RWPE2 (cell line): ENCODE results near the gene CEP57L1.
A peak's percentile ranks its signal among the peaks of the same experiment; 100 is the strongest.

Experiments used
- ATAC-seq: fragments of 200-7000 bp; cut with Tn5 transposase; 3 replicates; pipeline ENCODE4 v1.9.1; 2021; ENCODE audit warnings: low read depth
- DNase-seq: peaks from one replicate; pipeline ENCODE4 v3.0.0-alpha.2; 2020; ENCODE audit warnings: low spot score
- H3K27ac ChIP-seq: fragments of 450-650 bp; 2 replicates; pipeline ENCODE4 v1.5.1; 2017; ENCODE audit warnings: mild to moderate bottlenecking; ENCODE audit not compliant: poor library complexity, severe bottlenecking
- H3K27me3 ChIP-seq: fragments of 250-450 bp; sonication (Bioruptor Pico); 2 replicates; pipeline ENCODE4 v1.5.1; 2021; ENCODE audit warnings: mild to moderate bottlenecking, moderate library complexity; ENCODE audit not compliant: insufficient read depth, poor library complexity, severe bottlenecking
- H3K36me3 ChIP-seq: fragments of 250-450 bp; sonication (Bioruptor Pico); 2 replicates; pipeline ENCODE4 v1.5.1; 2020; ENCODE audit warnings: low read depth, mild to moderate bottlenecking, moderate library complexity
- H3K4me1 ChIP-seq: fragments of 250-450 bp; sonication (Bioruptor Pico); 2 replicates; pipeline ENCODE4 v1.5.1; 2021; ENCODE audit warnings: mild to moderate bottlenecking, moderate library complexity; ENCODE audit not compliant: insufficient read depth, poor library complexity, severe bottlenecking
- H3K4me3 ChIP-seq: fragments of 250-450 bp; sonication (Bioruptor Pico); 2 replicates; pipeline ENCODE4 v1.5.1; 2021; ENCODE audit warnings: mild to moderate bottlenecking, moderate library complexity; ENCODE audit not compliant: severe bottlenecking
- H3K9me3 ChIP-seq: fragments of 250-450 bp; sonication (Bioruptor Pico); 2 replicates; pipeline ENCODE4 v1.5.1; 2021; ENCODE audit warnings: mild to moderate bottlenecking, moderate library complexity; ENCODE audit not compliant: severe bottlenecking
- CTCF ChIP-seq: fragments of 450-650 bp; IDR thresholded peaks from one replicate; pipeline ENCODE4 v1.5.1; 2017; ENCODE audit warnings: mild to moderate bottlenecking, moderate library complexity; ENCODE audit not compliant: poor library complexity, severe bottlenecking

Gene CEP57L1

DNA sequence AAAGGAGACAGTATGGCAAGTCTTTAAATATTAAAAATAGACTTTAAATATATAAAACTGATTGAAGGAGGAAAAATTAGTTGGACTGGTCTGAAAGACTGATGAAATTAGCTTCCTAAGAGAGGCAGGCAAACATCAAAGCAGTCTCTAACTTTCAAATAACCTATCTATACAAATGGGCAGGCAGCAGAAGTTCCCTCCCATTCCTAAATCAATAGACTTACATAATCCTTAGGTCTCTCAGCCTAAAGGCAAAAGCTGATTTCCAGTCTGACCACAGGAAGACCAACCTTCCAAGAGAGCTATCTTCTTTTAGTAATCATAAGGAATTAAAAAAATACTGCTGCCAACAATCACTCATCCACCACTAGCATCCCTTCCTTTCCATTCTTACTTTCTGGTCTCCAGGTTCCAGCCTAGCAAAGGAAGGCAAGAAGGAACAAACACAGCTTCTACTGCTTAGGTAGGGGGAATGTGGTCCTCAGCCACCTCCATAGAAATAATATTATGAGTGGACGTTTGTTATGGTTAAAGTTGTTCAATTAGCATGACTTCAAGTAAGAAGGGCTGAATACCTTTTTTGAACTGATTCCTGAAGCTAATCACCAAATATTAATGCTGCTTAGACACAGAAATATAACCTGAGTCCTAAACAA, 44.7 kb upstream of the CEP57L1 start:
- H3K27me3 ChIP-seq = no peaks in the 10 kb centered on the region
- DNase-seq = no peak
- peak; percentile 36; the same call in 1 of the 3 replicates for ATAC-seq
- peak; percentile 1 for TF ChIP-seq CTCF
- no peaks in the 10 kb centered on the region for H3K9me3 ChIP-seq
- H3K4me1 ChIP-seq = peaks cover 20% of the 10 kb centered on the region
- H3K4me3 ChIP-seq = no peak overlapping the region
- H3K36me3 ChIP-seq = no peaks in the 10 kb centered on the region
- peak overlapping the region; percentile 9 for H3K27ac ChIP-seq

- TF ChIP-seq CTCF = no peak
- no peak for DNase-seq
- Histone ChIP-seq H3K9me3 (no peaks in the 10 kb centered on the region), H3K36me3 (no peaks in the 10 kb centered on the region), H3K4me3 (no peak overlapping the region), H3K27ac (no peak overlapping the region), H3K4me1 (peaks cover 26% of the 10 kb centered on the region), H3K27me3 (no peaks in the 10 kb centered on the region)
- ATAC-seq = no peak
These were observed 43.8 kb upstream of the CEP57L1 start for GRCh38 chr6:109051301-109052017.

DNA sequence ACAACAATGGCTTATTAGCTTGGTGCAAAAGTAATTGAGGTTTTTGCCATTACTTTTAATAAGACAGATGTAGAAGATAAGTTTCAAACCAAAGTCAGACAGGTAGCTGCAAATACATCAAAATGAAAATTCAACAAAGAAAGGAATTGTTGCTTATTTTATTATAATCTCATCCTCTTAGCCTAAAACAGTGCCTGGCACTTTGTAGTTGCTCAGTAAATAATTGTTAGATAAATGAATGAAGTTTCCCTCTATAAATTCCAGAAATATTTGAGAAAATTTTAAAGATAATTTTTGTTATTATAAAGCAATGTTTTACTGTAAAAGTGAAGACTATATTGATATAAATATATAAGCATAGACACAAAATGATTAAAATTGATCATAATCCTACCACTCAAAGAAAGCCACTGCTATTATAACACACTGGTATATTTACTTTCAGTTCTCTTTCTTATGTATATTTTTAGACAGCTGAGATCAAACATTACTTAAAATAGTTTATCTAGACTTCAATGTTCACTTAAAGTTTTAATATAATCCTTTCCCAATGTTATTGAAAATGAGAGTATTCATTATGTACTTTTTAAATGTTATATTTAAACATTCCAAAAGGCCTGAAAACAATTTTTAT, 43.2 kb upstream of the CEP57L1 start:
- Histone ChIP-seq H3K27me3 (no peaks in the 10 kb centered on the region), H3K36me3 (no peaks in the 10 kb centered on the region), H3K4me3 (no peak overlapping the region), H3K27ac (no peak overlapping the region), H3K4me1 (peaks cover 26% of the 10 kb centered on the region), H3K9me3 (no peaks in the 10 kb centered on the region)
- ATAC-seq = no peak
- no peak for TF ChIP-seq CTCF
- no peak for DNase-seq

GRCh38 chr6:109052852-109053251, 42.5 kb upstream of the CEP57L1 start:
- DNase-seq (no peak), ATAC-seq (no peak)
- H3K36me3 ChIP-seq = no peaks in the 10 kb centered on the region
- H3K27ac ChIP-seq = no peak overlapping the region
- H3K9me3 ChIP-seq = no peaks in the 10 kb centered on the region
- no peak for TF ChIP-seq CTCF
- no peak overlapping the region for H3K4me3 ChIP-seq
- H3K27me3 ChIP-seq = no peaks in the 10 kb centered on the region
- peaks cover 26% of the 10 kb centered on the region for H3K4me1 ChIP-seq
